ENCODE data around the gene KNDC1. TPM values are rescaled to one million over a fixed set of nuclear protein-coding genes. Genes with fewer than 3 reads are reported as not detected.

The KNDC1 gene
- total and polyA plus RNA-seq, 10 of the 15 experiments (the other 5 are each of a cell fraction or from before 2014, with no cell fraction given): 0.03 to 0.11 (median 0.05) TPM; not detected in 7

GRCh38 chr10:133259602-133259989, 99.6 kb downstream of the KNDC1 start:
- CTCF ChIA-PET: interaction anchor here (1.0 kb wide), 1 partner anchor 44 kb away, joined by 3 read pairs; no protein-coding TSS in a partner anchor
- Histone ChIP-seq H3K4me3 (no peak overlapping the region), H3K27me3 (replicated peaks in 1 of 2; ENCODE audit: control insufficient read depth in 2 of 2, insufficient read depth in 2 of 2, low read length in 1 of 2) (no peaks in the 10 kb centered on the region), H3K36me3 (ENCODE audit: control insufficient read depth in 2 of 2, insufficient read depth in 2 of 2, low read length in 1 of 2) (peaks cover 0 to 1% of the 10 kb centered on the region in 2 experiments; a peak in 1 of 4 replicates), H3K4me2 (ENCODE audit: control insufficient read depth, insufficient read depth) (no peak overlapping the region), H3K9ac (ENCODE audit: control insufficient read depth, insufficient read depth, low read length) (no peak overlapping the region), H3K79me2 (ENCODE audit: control insufficient read depth, insufficient read depth, low read length) (no peaks in the 10 kb centered on the region), H3K4me1 (ENCODE audit: control insufficient read depth, insufficient read depth, low read length) (peaks cover 30% of the 10 kb centered on the region), H3K27ac (ENCODE audit: control insufficient read depth, insufficient read depth) (no peak overlapping the region), H3K9me3 (replicated peaks; ENCODE audit: control insufficient read depth, insufficient read depth, low read length) (no peaks in the 10 kb centered on the region), H4K20me1 (ENCODE audit: control insufficient read depth, insufficient read depth) (no peaks in the 10 kb centered on the region), H2AFZ (ENCODE audit: control insufficient read depth, low read depth, low read length) (no peak overlapping the region)
- SMC1A ChIA-PET (ENCODE audit: uncharacterized antibody, unreplicated experiment): interaction anchor here (1.5 kb wide), 1 partner anchor 70 kb away, joined by 4 read pairs; no protein-coding TSS in a partner anchor
- 65% methylated on average over 12 of the region's 12 CpGs for WGBS (ENCODE audit: insufficient coverage, insufficient replicate concordance, low lambda C conversion rate, missing lambda C conversion rate)
- no peak for FAIRE-seq
- RAD21 ChIA-PET (ENCODE audit: unreplicated experiment): no interaction called here
- POLR2A ChIA-PET: no interaction called here
- ATAC-seq: no peak
- DNase-seq (ENCODE audit: low read depth, low spot score): no peak
- TF ChIP-seq MEF2B (IDR thresholded peaks at IDR 0.05; ENCODE audit: partially characterized antibody, poor library complexity, severe bottlenecking) (no peak), NFIC (IDR thresholded peaks at IDR 0.05; ENCODE audit: low read depth, low read length) (no peak), BRCA1 (IDR thresholded peaks at IDR 0.05; ENCODE audit: low read depth, low read length) (no peak), IKZF2 (IDR thresholded peaks at IDR 0.05) (0 out of 4 replicates have a peak, but pooled peaks of 1 of the 2 experiments have one; percentile 2), SUZ12 (IDR thresholded peaks at IDR 0.05; ENCODE audit: unreplicated experiment) (no peak)
- intact Hi-C loops (cut with micrococcal nuclease; ENCODE audit: unreplicated experiment) (no loop called here), in situ Hi-C loops (cut with MboI) (no loop called here)
- no TSS peak for BruUV-seq (replicated peaks)
